Occipital lobe (tissue), 2 donors: ENCODE results near the gene MAPK8IP1. TPM values are rescaled to one million over a fixed set of nuclear protein-coding genes. Genes with fewer than 3 reads are reported as not detected.

ENCODE experiments used
- DNase-seq: peaks from one replicate; lab custom pipeline; 2025; lab: John Stamatoyannopoulos, UW
- total RNA-seq: library from RNA; depleted of rRNA; stranded (reverse); fragments of >200 nt; gene quantifications from one replicate; pipeline ENCODE4 v1.2.3, GENCODE V29; 2014

The MAPK8IP1 gene
- total RNA-seq, 1 donor from 2014 or later, result 74.7 TPM

- DNase-seq, result no peak
Measured at GRCh38 chr11:45907911-45908370, 22.5 kb downstream of the MAPK8IP1 start.

GRCh38 chr11:45909594-45910475 is 24.4 kb downstream of the MAPK8IP1 start:
- DNase-seq, result no peak

GRCh38 chr11:45910623-45911022 is 25.2 kb downstream of the MAPK8IP1 start:
- DNase-seq, result no peak

GRCh38 chr11:45913514-45913913 is 28.1 kb downstream of the MAPK8IP1 start:
- no peak for DNase-seq

DNA sequence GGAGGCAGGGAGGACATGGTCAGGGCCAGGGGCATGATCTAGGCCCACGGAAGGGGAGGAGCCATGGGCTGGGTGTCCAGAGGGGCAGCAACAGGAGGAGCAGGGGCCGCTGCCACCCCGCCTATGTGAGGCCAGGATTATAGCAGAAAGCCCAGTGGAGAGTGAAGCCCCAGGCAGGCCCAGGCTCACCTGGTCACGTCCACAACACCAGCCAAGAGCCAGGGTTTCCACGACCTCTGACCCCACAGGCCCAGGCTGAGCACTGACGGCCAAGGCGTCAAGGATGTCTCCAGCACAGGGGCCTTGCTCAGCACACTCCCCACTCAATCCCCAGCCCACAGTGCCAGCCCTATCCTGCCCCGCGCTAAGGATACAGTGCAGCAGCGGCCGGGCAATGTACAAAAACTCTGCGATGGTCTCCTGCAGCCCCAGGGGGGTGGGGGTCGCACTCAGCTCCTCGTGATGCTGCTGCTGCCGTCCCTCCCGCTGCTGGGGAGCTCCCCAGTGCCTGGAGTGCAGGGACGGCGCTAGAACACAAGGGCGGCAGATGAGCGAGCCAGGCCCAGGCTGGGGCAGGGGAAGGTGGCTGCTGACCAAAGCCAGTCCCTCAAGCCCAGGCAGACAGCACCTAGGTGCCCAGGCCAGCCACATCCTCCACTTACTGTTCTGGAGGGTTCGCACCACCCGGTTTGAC is 28.6 kb downstream of the MAPK8IP1 start:
- no peak for DNase-seq

DNA sequence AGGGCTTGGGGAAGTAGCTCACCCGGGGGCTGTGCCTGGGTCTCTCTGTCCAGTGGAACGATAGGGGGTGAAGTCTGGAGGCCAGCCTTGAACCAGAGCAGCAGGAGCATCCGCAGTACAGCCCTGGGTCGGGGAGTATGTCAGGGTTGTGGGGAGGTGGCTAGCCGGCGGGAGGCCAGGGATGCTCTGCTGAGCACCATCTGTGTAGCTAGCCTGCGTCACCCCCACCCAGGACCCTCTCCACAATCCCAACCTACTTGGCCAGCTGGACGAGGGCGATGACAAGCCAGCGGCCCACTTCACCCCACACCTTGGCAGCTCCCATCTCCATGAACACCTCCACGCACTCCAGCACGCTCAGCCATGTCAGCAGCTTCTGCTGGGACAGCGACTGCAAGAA is 30.0 kb downstream of the MAPK8IP1 start:
- no peak for DNase-seq

DNA sequence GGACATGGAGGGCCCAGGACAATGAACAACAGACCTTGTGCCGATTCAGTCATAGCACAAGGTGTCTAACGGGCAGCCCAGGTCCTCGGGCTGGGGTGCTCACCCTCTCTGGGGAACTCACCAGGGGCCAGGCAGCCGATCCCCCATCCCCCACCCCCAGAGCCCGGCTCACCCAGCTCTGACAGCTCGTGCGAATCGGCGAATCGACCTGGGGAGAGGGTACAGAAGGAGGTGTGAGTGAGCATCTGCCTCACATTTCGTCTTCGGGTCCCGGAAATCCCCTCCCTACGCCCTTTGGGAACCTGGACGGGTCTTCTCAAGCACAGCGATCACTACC is 31.8 kb downstream of the MAPK8IP1 start:
- no peak for DNase-seq

DNA sequence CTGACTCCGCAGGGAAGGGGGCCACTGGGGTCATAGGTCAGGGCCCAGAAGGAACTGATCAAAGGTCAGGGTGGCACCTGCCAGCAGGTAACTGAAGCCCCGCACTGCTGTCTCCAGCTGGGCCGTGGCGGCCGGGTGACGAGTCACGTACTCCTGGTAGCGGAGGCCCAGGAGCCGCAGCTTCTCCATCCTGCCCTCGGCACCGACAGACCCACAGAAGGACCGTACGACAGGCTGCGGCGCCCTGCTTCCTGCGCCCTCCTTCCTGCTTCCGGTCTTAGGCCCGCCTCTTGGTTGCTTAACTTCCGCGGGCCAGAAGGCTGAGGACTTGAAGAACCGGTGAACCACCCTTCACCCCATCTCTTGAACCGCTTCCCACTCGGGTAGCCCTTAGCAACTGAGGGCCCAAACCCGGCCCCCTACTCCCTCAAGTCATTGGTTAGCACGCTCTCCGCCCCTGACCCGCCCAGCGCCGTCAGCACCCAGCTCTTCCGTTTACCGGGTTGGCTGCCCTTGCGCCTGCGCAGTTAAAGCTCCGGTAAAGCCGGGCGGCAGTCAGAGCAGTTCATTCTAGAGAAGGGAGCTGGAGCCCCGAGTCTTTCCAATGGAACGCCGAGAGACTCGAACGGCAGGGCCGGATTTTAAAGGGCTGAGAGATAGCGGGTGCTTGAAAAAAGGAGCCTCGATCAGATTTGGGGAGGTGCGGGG is 32.3 kb downstream of the MAPK8IP1 start, which contains the start of gene PEX16:
PEX16 (minus strand) TSS at position 255 of the 708 bp plus-strand sequence; CDS start at position 189, 66 bp downstream.
- DNase-seq, result peak; percentile 96

- peak; percentile 72 for DNase-seq
Measured at GRCh38 chr11:45918331-45918941, 33.0 kb downstream of the MAPK8IP1 start.

DNA sequence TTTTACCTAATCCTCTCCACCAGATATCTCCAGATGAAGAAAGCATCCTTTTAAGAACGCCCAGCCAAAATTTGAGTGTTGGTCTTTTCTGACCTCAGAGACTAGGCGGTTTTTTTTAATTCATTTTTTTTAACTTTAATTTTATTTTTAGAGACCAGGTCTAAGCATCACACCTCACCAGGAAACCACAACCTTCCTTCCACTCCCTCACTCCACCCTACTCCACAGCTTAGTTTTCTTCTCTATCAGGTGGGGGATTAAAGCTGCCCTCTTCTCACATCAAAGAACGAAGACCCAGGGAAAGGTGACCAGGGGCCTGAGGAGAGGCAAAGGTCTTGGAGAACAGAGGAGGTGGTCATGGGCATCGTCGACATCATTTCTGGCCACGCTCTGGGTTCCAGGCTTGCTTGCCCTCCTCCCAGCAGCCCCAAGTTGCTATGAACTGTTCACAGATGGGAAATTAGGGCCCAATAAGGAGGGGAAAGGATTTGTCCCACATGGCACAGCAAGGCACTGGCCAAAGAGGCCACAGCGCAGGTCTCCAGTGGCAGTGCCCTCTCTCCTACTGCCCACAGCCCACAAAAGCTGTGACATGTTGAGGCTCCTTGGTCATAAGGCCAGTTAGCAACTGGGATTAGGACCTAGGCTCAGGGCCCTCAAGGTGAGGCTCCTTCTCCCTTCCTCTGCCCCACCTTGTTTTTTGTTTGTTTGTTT is 33.7 kb downstream of the MAPK8IP1 start:
- DNase-seq, result no peak

GRCh38 chr11:45919806-45920530 is 34.5 kb downstream of the MAPK8IP1 start:
- DNase-seq, result no peak

DNA sequence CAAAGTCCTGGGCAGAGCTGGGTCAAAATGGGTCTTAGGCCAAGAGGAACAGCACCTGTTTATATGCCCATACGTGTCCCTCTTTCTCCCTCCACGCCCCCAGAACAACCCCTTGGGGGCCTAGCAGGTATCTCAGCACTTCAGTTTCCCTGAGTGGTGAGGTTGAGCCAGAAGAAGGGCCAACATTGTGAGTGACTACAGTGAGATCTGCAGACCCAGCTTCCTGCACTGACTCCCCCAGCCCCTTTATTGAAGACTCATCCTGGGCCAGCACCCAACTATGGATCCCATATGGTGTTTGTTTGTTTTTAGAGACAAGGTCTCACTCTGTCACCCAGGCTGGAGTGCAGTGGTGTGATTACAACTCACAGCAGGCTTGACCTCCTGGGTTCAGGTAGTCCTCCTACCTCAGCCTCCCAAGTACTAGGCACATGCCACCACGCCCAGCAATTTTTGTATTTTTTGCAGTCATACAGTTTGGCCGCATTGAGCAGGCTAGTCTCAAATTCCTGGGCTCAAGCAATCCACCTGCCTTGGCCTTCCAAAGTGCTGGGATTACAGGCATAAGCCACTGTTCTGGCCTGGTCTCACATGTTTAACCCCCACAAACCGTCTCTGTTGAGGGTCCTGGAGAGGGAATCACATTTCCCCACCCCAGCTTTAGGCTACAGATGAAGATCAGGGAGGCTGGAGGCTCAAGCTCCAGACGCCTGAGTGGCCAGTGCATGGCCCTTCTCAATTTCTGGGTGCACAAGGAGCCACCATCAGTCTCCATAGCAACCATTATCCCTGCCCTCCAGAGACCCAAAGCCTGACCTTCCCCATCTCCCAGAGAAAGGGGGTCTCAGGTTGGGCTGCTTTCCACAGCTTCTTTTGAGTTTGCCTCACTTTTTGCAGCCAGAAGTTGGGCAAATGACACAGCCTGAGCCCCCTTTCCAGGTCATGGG is 35.4 kb downstream of the MAPK8IP1 start:
- DNase-seq, result no peak

DNA sequence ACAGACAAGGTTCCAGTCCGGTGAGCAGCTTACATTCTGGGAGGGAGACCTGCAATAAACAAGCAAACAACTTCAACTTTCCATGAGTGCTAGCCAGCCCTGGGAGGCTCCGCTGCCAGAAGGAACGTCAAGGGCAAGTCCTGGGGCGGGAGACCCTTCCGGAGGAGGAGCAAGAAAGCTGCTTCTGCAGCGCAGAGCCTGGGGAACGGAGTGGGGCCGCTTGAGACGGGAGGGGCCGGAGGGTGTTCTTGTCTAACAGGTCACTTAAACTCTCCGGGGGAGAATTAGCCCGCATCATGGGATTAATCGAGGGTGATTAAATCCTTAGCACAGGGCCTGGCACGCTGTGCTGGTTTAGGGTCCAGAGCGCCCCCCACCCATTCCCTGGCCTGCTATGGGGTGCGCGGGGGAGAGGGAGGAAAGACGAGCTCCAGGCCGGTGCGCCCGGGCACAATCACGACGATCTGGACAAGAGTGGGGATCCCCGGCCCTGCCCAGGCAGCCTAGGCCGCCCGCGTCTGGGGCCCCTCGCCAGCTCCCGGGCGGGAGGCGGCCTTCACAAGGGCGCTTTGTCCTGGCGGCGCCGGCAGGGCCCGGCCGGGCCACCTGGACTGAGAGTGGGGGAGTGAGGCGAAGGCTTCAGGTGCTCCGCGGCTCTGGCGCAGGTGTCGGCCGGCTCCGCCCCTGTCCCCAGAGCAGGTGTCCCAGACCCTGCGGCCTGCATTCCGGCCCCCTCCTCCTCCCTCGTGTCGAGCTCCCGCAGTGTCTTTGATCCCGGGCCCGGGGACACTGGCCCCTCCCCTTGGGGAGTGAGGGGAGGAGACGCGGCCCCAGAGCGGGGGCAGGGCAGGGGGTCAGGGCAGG is 36.3 kb downstream of the MAPK8IP1 start:
- no peak for DNase-seq

DNA sequence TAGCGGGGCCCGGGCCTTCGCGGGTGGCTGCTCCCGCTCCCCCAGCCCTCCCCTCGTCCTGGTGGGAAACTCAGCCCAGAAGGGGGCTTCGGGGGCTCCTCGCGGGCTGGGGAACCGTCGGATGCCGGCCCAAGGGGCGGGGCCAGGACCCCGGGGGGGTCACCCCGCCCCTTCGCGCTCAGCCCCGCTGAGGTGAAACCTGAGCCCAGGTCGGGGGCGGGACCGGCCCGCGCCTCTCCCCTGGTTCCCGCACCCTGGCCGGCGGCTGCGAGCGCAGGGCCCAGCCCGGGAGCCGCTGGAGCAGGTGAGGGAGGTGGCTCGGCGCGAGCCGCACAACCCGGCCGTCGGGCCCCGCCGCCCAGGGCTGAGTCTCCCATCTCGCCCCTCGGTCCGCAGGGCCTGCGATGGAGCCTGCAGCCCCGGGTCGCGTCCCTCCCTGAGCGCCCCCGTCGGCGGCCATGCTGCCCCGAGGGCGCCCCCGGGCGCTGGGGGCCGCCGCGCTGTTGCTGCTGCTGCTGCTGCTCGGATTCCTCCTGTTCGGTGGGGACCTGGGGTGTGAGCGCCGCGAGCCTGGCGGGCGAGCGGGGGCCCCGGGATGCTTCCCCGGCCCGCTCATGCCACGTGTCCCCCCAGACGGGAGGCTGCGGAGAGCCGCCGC is 37.1 kb downstream of the MAPK8IP1 start, which contains the start of gene LARGE2:
LARGE2 (plus strand) TSS at position 232 of the 658 bp plus-strand sequence; CDS start at position 459, 227 bp downstream.
- DNase-seq, result no peak

- DNase-seq, result no peak
Measured at GRCh38 chr11:45924036-45924915, 38.8 kb downstream of the MAPK8IP1 start.

GRCh38 chr11:45924927-45925326 is 39.5 kb downstream of the MAPK8IP1 start:
- no peak for DNase-seq
